CD14-positive monocyte (primary cell): ENCODE data around the gene PPT2. TPM values are rescaled to one million over a fixed set of nuclear protein-coding genes. Genes with fewer than 3 reads are reported as not detected.

Experiments used
- DNase-seq, 3 donors: peaks; one replicate each; pipeline ENCODE4 v3.0.0-alpha.2; 2011 to 2022
- H2AFZ ChIP-seq: 2 replicates; pipeline ENCODE4 v1.6.0; 2012; ENCODE audit warnings: mild to moderate bottlenecking, low read depth, low read length, inconsistent platforms; ENCODE audit not compliant: insufficient read depth, poor library complexity, severe bottlenecking
- H3K27ac ChIP-seq, 2 donors: 1 replicate in 1 of 2; 2 replicates in 1 of 2; pipeline ENCODE4 v1.5.1; 2012 to 2013; ENCODE audit warnings: low read length in 2 of 2, control low read depth in 1 of 2, inconsistent platforms in 1 of 2, low read depth in 1 of 2, mild to moderate bottlenecking in 1 of 2
- H3K27me3 ChIP-seq, 2 donors: one replicate each; pipeline versions ENCODE4 v1.6.0 to v1.6.1; 2011 to 2013; ENCODE audit warnings: low read length in 2 of 2; ENCODE audit not compliant: control insufficient read depth in 2 of 2, insufficient read depth in 2 of 2
- H3K36me3 ChIP-seq, 2 donors: replicated peaks in 1 of 2; 1 replicate in 1 of 2; 2 replicates in 1 of 2; pipeline versions ENCODE4 v1.5.1 to v1.6.1; 2012 to 2013; ENCODE audit warnings: low read length in 2 of 2, control low read depth in 1 of 2, inconsistent platforms in 1 of 2, mild to moderate bottlenecking in 1 of 2; ENCODE audit not compliant: insufficient read depth in 2 of 2, control insufficient read depth in 1 of 2
- H3K4me1 ChIP-seq, 2 donors: 1 replicate in 1 of 2; 2 replicates in 1 of 2; pipeline versions ENCODE4 v1.5.1 to v1.6.1; 2012 to 2013; ENCODE audit warnings: low read length in 2 of 2, control low read depth in 1 of 2, inconsistent platforms in 1 of 2, mild to moderate bottlenecking in 1 of 2, moderate library complexity in 1 of 2; ENCODE audit not compliant: insufficient read depth in 2 of 2, control insufficient read depth in 1 of 2
- H3K4me2 ChIP-seq: replicated peaks from 2 replicates; pipeline ENCODE3; 2012; ENCODE audit warnings: low read length, moderate library complexity, mild to moderate bottlenecking; ENCODE audit not compliant: poor library complexity, severe bottlenecking; ENCODE audit errors: extremely low read depth
- H3K4me3 ChIP-seq, 3 experiments: fragments of 200-600 bp in 1 of 3; sonication (generic) in 1 of 3; replicated peaks in 1 of 3; 1 replicate in 2 of 3; 2 replicates in 1 of 3; pipeline ENCODE4 v1.5.1; 2011 to 2013; ENCODE audit warnings: low read length in 3 of 3, mild to moderate bottlenecking in 3 of 3, control low read depth in 2 of 3, low read depth in 2 of 3, inconsistent platforms in 1 of 3, moderate library complexity in 1 of 3
- H3K79me2 ChIP-seq: 2 replicates; pipeline ENCODE4 v1.6.0; 2012; ENCODE audit warnings: mild to moderate bottlenecking, control low read depth, inconsistent platforms, low read length, moderate library complexity; ENCODE audit not compliant: insufficient read depth
- H3K9ac ChIP-seq: 2 replicates; pipeline ENCODE4 v1.6.0; 2017; ENCODE audit warnings: low read length, mild to moderate bottlenecking; ENCODE audit not compliant: insufficient read depth, poor library complexity, severe bottlenecking
- H3K9me3 ChIP-seq, 2 donors: replicated peaks in 1 of 2; 1 replicate in 1 of 2; 2 replicates in 1 of 2; pipeline versions ENCODE4 v1.5.1 to v1.6.1; 2012 to 2013; ENCODE audit warnings: low read length in 2 of 2, control low read depth in 1 of 2; ENCODE audit not compliant: control insufficient read depth in 1 of 2, insufficient read depth in 1 of 2
- H4K20me1 ChIP-seq: 2 replicates; pipeline ENCODE4 v1.6.0; 2012; ENCODE audit warnings: mild to moderate bottlenecking, low read length, control low read depth, moderate library complexity; ENCODE audit not compliant: insufficient read depth
- H3K27ac Mint-ChIP-seq, 7 donors: one replicate each; pipeline ENCODE4 v1.8.0; 2020; ENCODE audit warnings: mild to moderate bottlenecking in 7 of 7, mixed read lengths in 7 of 7, moderate library complexity in 6 of 7, inconsistent platforms in 2 of 7
- H3K27me3 Mint-ChIP-seq, 3 donors: one replicate each; pipeline ENCODE4 v1.8.0; 2021 to 2022; ENCODE audit warnings: low read depth in 3 of 3, mild to moderate bottlenecking in 3 of 3, mixed read lengths in 3 of 3, moderate library complexity in 3 of 3, inconsistent platforms in 1 of 3
- H3K36me3 Mint-ChIP-seq, 2 donors: one replicate each; pipeline ENCODE4 v1.8.0; 2020; ENCODE audit warnings: mixed read lengths in 2 of 2, inconsistent platforms in 1 of 2, mild to moderate bottlenecking in 1 of 2
- H3K4me1 Mint-ChIP-seq: one replicate; pipeline ENCODE4 v1.8.0; 2020; ENCODE audit warnings: mild to moderate bottlenecking, mixed read lengths
- H3K4me3 Mint-ChIP-seq, 2 donors: one replicate each; pipeline ENCODE4 v1.8.0; 2020; ENCODE audit warnings: mild to moderate bottlenecking in 2 of 2, mixed read lengths in 2 of 2, moderate library complexity in 1 of 2
- H3K9me3 Mint-ChIP-seq, 7 donors: one replicate each; pipeline ENCODE4 v1.8.0; 2020 to 2022; ENCODE audit warnings: mixed read lengths in 7 of 7, mild to moderate bottlenecking in 6 of 7, moderate library complexity in 6 of 7, inconsistent platforms in 2 of 7
- WGBS: methylation state at CpG from one replicate; pipeline ENCODE4 v1.1.5; 2013; ENCODE audit warnings: missing lambda C conversion rate; ENCODE audit not compliant: insufficient coverage; 5-methylcytosine and 5-hydroxymethylcytosine counted together
- intact Hi-C, 2 donors: fragments of 100-400 bp; cut with micrococcal nuclease; formaldehyde crosslinking; loops; one replicate each; pipeline versions ENCODE4 v1.15.0 to v1.15.1; 2023
- polyA plus RNA-seq, 3 donors: library from polyadenylated mRNA; depleted of rRNA in 1 of 3; unstranded in 2 of 3; stranded (reverse) in 1 of 3; fragments of 300-500 nt in 2 of 3; fragments of >200 nt in 1 of 3; fragmentation: Illumina TruSeq in 2 of 3; gene quantifications; 1 replicate in 2 of 3; 2 replicates in 1 of 3; pipeline ENCODE4 v1.2.3, GENCODE V29; 2012 to 2021
- TF ChIP-seq, protein P1 (sequence below): fragments of 200-600 bp; IDR thresholded peaks from one replicate; pipeline ENCODE4 v1.8.0; 2022; ENCODE audit warnings: antibody characterized with exemption, mild to moderate bottlenecking

Gene PPT2
- polyA plus RNA-seq, 3 donors = 1.4 to 4.0 (median 1.8) TPM

- no peak for DNase-seq
- H3K27me3 ChIP-seq = no peaks in the 10 kb centered on the region
- Mint-ChIP-seq H3K4me3 (no peak overlapping the region), H3K27ac (peak overlapping the region in 1 of 7 donors; percentile 16), H3K9me3 (no peaks in the 10 kb centered on the region), H3K36me3 (peaks cover 32 to 38% of the 10 kb centered on the region in 2 donors), H3K27me3 (peaks cover 0 to 3% (median 0%) of the 10 kb centered on the region in 3 donors), H3K4me1 (peaks cover 2% of the 10 kb centered on the region)
- H3K27ac ChIP-seq = no peak overlapping the region
- no peak overlapping the region for H3K9ac ChIP-seq
- no peaks in the 10 kb centered on the region for H3K79me2 ChIP-seq
- peaks cover 27 to 32% of the 10 kb centered on the region in 2 donors for H3K36me3 ChIP-seq
- H3K4me2 ChIP-seq = no peak overlapping the region
- H2AFZ ChIP-seq = no peak overlapping the region
- H4K20me1 ChIP-seq = no peaks in the 10 kb centered on the region
- 100% methylated on average over 3 of the region's 6 CpGs for WGBS
- peaks cover 2 to 3% of the 10 kb centered on the region in 2 donors for H3K4me1 ChIP-seq
- no peak overlapping the region for H3K4me3 ChIP-seq
- no peaks in the 10 kb centered on the region for H3K9me3 ChIP-seq
- TF ChIP-seq, protein P1, sequence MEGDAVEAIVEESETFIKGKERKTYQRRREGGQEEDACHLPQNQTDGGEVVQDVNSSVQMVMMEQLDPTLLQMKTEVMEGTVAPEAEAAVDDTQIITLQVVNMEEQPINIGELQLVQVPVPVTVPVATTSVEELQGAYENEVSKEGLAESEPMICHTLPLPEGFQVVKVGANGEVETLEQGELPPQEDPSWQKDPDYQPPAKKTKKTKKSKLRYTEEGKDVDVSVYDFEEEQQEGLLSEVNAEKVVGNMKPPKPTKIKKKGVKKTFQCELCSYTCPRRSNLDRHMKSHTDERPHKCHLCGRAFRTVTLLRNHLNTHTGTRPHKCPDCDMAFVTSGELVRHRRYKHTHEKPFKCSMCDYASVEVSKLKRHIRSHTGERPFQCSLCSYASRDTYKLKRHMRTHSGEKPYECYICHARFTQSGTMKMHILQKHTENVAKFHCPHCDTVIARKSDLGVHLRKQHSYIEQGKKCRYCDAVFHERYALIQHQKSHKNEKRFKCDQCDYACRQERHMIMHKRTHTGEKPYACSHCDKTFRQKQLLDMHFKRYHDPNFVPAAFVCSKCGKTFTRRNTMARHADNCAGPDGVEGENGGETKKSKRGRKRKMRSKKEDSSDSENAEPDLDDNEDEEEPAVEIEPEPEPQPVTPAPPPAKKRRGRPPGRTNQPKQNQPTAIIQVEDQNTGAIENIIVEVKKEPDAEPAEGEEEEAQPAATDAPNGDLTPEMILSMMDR = no peak
- intact Hi-C loops = no loop called here
These were observed 13.9 kb downstream of the PPT2 start for GRCh38 chr6:32167761-32168262.

DNA sequence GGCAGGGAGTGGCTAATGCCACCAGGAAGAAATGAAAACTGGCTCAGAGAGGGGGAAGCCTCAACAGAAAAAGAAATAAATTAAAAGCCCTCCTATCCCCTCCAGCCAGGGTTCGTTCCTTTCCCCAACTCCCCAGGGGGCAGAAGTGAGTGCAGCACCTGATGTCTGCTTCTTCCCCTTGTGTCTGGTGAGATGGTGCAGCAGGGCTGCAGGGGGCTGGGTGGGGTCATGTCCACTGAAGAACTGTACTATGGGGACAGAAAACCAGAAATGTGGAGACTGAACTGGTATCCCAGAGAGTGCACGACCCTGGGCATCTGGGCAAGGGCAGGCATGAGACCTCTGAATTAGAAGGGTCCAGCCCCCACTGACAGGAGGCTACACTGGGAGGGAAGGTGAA lies 14.4 kb downstream of the PPT2 start:
- no peak overlapping the region for H3K9ac ChIP-seq
- TF ChIP-seq, protein P1 = no peak
- intact Hi-C loops = no loop called here
- Mint-ChIP-seq H3K4me1 (peaks cover 8% of the 10 kb centered on the region), H3K9me3 (no peaks in the 10 kb centered on the region), H3K27ac (peak overlapping the region in 2 of 7 donors; percentile 16 to 52), H3K36me3 (peaks cover 32 to 38% of the 10 kb centered on the region in 2 donors), H3K4me3 (no peak overlapping the region), H3K27me3 (peaks cover 0 to 3% (median 0%) of the 10 kb centered on the region in 3 donors)
- H3K4me2 ChIP-seq = no peak overlapping the region
- WGBS = 88% methylated on average over 1 of the region's 2 CpGs
- no peak for DNase-seq
- no peaks in the 10 kb centered on the region for H4K20me1 ChIP-seq
- peaks cover 7 to 8% of the 10 kb centered on the region in 2 donors for H3K4me1 ChIP-seq
- no peak overlapping the region for H3K4me3 ChIP-seq
- H3K27ac ChIP-seq = no peak overlapping the region
- H3K27me3 ChIP-seq = no peaks in the 10 kb centered on the region
- H3K79me2 ChIP-seq = no peaks in the 10 kb centered on the region
- peaks cover 27 to 32% of the 10 kb centered on the region in 2 donors for H3K36me3 ChIP-seq
- H2AFZ ChIP-seq = no peak overlapping the region
- no peaks in the 10 kb centered on the region for H3K9me3 ChIP-seq
